ENCODE results near the gene LANCL2. TPM values are rescaled to one million over a fixed set of nuclear protein-coding genes. Genes with fewer than 3 reads are reported as not detected.

The LANCL2 gene, protein sequence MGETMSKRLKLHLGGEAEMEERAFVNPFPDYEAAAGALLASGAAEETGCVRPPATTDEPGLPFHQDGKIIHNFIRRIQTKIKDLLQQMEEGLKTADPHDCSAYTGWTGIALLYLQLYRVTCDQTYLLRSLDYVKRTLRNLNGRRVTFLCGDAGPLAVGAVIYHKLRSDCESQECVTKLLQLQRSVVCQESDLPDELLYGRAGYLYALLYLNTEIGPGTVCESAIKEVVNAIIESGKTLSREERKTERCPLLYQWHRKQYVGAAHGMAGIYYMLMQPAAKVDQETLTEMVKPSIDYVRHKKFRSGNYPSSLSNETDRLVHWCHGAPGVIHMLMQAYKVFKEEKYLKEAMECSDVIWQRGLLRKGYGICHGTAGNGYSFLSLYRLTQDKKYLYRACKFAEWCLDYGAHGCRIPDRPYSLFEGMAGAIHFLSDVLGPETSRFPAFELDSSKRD
- total RNA-seq (2022; extraction: Qiagen RNA extraction; ENCODE audit: low read depth): 14.3 to 18.6 TPM (median 15.6 TPM) in 5 replicates

DNA sequence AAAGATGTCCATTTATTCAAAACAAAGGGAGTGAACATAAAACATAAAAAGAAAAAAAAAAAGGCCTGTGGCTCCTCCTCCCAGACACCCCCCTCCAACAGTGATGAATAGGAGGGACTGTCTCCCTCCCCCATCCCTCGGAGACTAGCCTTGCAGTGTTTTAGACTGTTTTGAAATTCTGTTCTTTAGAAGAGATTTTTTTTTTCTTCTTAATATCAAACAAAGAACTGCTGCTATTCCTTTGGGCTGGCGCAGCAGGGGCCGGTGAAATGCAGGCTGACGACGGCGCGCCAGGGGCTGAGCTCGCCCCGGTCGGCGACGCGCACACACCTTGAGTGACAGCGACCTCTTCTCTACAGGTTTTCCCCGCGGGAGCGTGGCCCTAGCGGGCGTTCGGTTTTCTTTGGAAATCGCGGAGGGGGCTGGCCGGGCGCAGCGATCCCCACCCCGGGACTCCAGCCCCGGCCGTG is at the start of gene LANCL2:
Gene LANCL2 (plus strand): TSS at position 133 of the 470 bp plus-strand sequence. CDS start 689 bp downstream, outside the sequence.

Other genes starting within 250 kb of the LANCL2 start
- gene VOPP1, start 207.2 kb downstream of the LANCL2 start, total RNA-seq (2022; extraction: Qiagen RNA extraction; ENCODE audit: low read depth): 88.0 to 96.0 TPM (median 90.5 TPM) in 5 replicates